ENCODE results near the gene RGS13.

RGS13 gene

DNA sequence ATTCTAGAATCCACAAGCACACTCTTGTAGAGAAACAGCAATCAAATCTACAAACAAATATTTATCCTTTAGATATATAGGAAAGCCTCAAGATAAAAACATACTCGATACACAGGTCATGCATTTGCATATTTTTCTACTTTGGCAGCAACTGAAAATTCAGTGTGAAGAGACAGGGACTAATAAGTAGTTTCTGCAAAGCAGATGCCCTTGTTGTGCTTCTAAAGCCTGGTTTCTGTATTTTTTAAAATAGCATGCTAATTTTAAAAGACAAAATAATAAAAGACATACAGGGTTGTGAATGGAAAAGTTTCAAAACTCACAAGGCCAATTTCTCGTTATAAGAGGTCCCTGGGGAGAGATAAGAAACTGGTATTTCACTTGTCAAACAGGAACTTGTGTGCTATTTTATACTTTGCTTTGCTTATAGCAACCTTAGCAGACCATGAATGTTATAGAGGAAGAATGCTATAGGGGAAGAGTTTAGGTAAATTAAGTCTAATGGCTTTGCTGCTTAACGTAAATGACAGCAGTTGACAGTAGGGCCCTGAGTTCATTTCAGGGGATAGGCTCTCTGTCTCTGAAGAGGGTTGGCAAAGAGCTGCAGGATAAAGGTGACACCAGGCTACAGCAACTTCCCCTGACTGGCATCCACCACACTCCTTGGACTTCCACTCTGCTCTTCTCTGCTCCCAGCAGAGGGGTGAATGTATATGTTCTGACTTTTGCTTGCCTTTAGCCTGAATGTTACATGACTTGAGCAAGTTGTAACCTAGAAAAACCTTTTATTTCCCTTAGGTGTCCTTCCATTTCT, 9.4 kb upstream of the RGS13 start:
- DNase-seq (ENCODE audit: low spot score), result no peak

DNA sequence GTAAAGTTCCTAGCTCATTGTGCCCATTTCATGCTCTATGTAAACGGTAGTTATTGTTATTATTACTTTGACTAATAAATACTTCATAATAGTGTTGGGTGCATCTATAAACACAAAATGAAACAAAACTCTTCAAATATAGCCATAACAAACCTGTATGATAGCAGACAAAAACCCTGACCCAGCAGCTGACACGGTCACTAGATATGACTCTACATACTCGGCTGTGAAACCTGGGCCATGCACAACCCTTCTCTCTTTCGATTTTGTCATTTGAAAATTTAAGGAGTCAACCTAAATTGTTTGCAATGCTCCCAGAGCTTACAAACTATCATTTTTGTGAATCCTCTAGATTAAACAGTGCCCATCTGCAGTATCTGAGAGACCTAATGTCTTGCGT, 8.0 kb upstream of the RGS13 start:
- DNase-seq (ENCODE audit: low spot score), result no peak

DNA sequence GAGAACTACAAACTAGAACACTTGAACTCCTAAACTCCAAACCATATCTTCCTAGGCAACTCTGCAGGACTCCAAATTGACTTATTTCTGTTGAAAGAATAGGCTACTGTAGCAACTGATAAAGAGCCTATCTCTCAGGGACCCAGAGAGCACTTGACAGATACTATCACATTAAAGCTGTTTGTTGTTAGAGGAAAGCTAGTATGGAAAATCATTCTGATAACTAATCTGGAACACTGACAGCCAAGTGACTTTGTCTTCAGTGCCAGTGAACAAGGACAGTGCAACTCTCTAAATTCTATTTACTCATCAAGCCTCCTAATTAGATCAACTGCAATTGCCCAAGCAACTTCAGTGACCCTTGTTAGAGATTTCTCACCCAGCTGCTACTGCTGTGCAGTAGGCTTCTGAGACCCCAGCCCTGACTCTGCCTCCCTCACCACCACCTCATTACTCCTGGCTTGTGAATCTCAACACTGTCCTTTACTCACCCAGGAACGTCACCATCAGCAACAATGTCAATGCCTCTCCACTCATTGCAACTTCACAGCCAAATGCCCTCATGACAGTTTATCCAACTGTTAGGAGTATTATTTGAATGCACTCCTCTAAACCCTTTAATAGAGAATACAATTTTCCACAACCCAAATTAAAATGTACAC, 7.4 kb upstream of the RGS13 start:
- DNase-seq (ENCODE audit: low spot score), result no peak

DNA sequence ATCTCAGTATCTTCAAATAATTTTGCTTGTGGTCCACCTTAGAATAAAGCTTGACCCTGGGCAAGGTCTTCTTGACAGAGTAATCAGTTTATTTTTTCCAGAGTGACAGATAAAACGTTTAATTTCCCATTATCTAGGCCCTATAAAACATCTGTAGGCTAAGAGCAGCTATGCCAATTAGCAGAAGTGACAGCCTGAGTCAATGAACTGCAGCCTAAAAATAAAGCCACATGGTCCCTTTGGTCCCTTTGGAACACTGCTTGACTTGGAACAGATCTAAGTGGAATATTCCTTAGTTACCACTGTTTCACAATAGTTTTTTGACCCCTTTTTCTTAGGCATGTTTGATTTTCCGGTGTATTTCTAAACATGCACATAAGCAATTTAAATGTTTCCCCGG, 6.3 kb upstream of the RGS13 start:
- DNase-seq (ENCODE audit: low spot score), result no peak

DNA sequence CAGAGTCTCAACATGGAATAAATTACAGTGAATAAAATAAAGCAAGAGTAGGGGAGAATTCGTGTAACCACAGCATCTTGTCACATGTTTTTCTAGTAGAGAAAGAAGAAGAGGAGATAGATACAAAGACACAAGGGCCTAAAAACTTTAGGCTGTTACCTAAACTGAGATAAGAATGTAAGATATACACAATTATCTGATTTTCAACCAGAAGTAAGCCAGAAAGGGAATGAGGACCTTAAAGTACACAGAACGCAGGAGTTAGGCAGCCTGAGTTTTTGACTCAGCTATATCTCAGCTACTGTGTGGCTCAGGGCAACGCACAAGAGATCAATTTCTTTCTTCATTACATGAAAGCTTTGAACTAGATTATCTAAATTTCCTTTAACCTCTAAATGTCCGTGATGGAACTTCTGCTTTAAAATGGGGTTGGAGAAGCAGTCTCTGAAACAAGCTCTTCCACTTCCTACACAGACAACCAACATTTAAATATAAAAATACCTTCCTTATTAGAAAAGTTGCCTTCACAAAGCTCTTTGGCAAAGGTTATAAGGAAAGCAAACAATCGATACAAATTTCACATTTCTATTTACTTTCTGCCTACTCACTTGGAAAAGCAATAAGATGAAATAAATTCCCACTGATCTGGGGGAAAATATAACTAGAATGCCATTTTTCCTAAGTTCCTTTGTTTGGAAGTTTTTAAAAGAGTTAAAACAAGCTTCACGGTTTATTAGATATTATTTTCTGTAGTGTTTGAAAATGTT, 5.2 kb upstream of the RGS13 start:
- DNase-seq (ENCODE audit: low spot score), result no peak

DNA sequence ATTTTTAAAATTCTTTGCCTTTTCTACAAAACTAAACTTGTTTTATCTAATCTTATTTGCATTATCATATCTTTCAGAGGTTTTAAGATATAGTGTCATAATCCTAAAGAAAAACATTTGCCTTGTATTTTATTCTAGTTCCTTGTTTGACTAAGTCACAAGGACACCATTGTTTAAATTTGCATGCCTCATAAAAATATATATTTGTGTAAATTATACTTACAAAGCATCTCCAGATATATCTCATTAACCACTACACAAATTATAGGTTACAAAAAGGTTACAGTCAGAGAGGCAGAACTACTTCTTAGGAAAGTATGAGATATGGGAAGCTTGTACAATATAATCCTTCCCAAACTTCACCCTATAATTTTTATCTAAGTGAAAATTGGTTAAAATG, 4.2 kb upstream of the RGS13 start:
- DNase-seq (ENCODE audit: low spot score), result no peak

DNA sequence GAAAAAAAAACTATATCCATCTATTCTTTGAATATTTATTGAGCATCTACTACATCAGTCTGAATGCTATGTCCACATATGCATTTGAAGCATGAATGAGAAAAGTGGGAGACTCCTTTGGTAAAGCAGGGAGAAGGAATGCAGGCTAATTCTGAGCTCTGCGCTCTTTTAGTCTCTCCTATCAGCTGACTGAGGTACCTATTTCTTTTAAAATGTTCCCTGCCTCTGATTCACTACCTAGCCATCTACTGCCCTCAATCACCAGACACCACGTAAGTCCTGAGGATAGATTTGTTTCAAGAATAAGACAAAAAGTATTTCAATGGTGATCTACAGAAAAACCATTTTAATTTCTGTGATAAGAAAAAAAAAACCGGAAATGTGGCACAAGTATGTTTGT, 3.8 kb upstream of the RGS13 start:
- DNase-seq (ENCODE audit: low spot score), result no peak

DNA sequence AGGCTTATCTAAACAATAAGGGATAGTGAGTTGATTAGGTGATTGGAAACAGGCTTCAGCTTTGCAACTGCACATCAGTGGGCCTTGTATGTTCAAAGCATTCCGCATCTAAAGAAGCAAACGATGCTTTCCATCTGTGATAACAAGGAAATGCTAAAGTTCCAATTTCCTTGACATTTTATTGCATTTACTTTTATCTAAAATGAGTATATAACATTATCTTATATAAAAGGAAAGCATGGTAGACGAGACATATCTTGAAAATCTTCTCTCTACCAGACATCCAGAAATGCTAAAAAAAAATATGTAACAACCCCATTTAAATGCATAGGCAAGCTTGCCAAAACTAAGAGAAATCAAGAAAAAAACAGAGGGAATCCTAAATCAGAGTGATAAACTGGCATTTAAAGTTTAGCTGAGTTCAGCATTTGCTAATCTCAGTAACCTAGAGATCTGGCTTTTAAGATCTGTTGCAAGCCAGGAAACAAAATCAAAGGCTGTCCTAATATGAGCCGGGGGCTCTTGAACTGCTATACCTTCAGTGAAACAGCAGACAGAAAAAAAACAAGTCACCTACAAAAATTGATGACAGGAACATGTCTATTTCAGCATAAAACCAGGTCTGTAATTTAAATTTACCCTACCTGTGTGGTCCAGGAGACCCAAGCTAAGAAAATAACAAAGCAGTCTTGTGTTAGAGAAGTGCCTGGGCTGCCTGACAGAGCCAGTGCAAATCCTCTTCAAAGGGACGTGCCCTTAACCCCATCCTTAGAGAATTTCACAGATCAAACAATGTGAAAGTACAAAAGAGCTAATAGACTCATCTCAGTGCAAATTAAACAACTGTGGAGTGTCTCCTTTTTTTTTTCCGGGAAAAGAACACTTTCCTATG, 3.1 kb upstream of the RGS13 start:
- DNase-seq (ENCODE audit: low spot score), result no peak

DNA sequence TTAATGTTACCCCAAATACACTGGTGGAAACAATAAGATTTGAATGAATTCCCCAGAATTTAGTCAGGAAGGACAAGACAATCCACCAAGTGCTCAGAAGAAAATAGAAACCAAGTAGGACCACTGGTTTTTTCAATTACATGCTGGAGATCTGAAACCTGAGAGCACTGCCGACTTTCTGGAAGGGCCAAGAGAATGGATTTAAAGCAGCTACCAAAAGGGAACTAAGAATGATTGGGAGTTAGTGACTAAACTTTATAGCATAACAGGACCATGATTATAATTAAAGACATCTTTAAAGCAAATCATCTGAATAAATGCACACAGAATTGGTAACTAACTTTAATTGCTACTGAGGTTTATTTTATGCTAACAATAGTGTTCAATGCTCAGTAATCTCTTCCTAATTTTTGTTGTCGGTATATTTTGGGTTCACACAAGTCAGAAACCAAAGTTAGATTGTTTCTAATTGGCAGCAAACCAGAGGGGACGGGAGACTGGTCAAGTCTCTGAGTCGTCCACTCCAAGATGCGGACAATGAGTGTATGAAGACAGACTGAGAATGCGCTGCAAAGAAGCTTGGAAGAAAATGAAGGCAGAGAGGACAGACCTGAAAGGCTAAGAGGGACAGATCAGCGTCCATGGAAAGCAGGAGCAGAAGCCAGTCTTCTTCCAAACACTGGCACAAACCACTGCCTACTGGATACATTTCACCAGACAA, 2.3 kb upstream of the RGS13 start:
- no peak for DNase-seq (ENCODE audit: low spot score)

DNA sequence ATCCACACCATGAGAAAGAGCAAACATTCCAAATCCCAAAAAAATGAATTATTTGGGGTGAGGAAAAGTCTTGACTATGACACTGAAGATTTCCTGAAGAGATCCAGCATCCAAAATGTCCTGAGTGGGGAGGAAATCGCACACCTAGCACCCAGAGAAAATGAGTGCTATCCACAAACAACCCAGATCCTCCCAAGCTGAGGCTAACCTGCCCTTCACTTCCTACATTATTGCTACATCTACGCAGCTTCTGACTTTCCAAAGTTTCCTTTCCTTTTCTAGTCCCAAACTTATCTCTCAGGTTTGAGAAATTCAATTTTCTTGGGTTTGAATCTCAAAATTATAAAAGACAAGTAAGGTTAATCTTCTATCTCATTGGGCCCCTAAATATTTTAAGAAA, 906 bp upstream of the RGS13 start:
- no peak for DNase-seq (ENCODE audit: low spot score)

DNA sequence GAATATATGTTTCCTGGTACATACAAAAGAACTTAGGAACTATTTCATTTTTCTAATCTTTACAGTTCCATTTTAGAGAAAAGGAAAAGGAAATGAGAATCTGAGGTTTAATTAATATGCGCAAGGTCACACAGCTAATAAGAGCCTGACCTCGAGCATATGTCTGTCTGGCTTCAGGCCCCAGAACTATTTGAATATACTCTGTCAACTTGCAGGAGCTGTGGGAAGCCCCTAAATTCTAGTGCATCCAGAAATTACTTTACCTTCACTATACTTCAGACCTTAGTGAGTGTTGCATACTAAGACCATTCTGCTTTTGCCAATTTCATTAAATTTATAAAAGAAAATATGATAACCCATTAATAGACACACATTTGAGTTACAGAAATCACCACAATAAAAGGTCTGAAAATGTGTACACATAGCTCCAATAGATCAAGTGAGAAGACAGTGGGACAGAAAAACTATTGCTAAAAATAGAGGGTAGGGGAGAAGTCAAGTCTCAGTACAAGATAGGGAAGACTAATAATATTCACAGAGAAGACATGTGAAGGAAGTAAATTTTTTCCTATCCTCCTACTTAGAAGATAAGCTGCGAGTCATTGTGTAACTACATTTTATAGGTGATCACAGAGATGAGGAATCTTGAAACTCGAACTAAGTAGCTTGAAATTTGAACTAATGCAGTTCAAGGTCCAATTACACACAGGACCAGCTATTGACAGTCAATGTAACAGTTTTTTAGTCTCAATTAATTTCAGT, 3.8 kb downstream of the RGS13 start:
- no peak for DNase-seq (ENCODE audit: low spot score)

DNA sequence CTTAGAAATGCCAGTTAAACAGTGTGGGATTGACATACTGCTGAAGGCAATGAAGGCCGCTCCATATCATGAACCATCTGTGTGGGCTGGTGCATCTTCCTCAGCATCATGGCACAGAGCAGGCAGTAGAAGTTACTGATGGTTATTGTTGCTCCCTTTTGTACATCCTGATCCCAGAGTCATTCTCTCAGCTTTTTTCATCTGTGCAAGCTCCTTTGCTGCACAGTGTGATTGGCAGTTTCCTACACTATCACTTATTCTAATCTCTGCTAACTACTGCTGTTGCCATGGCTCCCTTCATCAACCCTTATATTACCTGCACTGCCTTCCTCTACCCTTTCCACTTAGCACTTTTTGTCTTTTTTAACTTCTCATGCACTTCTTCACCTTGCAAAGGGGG, 16.2 kb downstream of the RGS13 start:
- DNase-seq (ENCODE audit: low spot score), result no peak

DNA sequence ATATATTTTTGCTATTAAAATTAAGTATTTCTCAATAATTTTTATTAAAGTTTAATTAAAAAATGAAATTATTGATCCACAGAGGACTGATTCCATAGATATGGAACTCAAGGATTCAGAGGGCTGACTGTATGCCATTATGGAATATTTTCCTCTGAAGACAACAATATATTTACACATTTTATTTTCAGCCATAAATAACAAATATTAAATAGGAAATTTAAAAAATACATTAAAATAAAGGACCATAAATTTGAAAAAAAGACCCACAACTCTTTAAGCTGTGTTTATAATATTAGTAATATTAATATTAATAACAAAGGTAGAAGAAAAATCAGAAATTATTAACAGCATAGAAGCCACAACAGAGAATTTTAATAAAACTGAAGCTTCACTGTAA, 18.2 kb downstream of the RGS13 start:
- DNase-seq (ENCODE audit: low spot score), result peak; percentile 2

DNA sequence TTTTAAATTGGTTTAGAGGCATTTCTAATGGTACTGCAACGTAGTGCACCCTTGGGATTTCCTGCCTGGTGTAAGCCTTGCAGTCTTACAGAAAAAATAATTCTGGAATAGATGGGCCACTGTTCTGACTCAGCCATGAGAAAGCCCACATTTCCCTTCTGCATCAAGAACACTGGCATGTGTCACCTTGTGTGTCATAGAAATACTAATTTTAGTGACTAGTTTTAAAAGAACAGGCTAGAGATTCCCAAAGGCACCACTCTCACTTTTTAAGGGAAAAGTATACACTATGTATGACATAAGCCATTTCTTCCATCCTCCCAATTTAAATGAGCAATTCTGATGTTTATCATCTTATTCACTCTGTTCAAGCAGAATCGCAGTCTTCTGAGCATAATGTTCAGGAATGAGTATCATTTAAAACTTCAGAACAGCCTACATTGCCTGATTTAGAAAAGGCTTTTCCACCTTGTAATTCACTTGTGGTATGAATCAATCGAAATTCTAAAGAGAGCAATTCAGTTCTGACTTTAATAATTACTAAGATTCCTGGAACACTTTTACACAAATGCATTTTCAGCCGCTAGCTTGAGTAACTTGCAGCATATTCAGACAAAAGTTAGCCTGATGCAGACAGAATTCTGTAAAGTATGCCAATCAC, 18.8 kb downstream of the RGS13 start:
- DNase-seq (ENCODE audit: low spot score), result peak; percentile 95

DNA sequence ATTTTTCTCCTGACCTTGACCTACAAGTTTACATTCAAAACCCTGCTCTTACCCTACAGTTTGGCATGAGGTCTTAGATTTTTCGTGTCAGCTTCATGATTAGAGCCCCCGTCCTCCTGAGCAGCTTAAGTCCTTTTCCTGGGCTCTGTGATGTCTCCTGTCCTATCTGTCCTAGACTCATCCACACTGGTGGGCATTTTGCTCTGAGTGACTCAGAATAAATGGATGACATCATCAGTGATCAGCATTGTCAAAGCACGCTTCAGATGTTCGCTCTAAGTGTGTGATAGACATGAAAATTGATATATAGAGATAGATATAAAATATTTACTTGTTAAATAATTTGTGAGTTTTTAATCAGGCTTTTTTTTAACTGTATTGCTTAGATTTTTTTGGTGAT, 21.8 kb downstream of the RGS13 start:
- DNase-seq (ENCODE audit: low spot score), result no peak

DNA sequence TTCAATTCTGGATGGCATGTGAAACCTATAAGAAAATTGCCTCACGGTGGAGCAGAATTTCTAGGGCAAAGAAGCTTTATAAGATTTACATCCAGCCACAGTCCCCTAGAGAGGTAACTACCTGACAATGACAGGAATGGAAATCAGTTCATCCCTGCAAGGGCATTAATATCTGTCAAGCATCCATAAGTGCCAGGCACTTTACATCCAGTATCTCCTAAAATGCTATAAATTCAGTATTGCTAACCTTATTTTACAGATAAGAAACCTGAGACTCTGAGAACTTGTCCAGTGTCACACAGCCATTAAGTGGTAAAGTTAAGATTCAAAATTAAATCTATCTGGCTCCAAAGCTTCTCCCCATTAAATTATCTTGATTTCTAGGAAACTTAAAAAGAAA, 22.3 kb downstream of the RGS13 start:
- no peak for DNase-seq (ENCODE audit: low spot score)

DNA sequence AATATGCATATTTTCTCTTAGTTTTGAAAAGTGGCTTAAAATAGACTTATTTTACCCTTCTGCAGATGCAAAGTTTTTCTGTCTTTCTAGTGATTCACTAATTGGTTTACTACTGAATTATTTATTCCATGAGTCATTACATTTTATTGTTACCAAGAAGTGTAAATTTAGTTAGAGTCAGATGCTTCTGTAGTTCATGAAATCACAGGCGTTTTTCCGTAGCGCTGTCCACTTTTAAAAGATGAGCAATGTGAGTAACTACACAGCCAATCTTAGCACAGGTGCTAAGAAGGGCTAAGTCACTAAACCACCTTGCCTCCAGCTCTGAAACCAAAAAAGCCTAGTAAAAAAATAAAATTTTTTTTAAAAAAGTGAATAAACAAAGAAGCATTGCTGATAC, 24.7 kb downstream of the RGS13 start:
- DNase-seq (ENCODE audit: low spot score), result no peak

DNA sequence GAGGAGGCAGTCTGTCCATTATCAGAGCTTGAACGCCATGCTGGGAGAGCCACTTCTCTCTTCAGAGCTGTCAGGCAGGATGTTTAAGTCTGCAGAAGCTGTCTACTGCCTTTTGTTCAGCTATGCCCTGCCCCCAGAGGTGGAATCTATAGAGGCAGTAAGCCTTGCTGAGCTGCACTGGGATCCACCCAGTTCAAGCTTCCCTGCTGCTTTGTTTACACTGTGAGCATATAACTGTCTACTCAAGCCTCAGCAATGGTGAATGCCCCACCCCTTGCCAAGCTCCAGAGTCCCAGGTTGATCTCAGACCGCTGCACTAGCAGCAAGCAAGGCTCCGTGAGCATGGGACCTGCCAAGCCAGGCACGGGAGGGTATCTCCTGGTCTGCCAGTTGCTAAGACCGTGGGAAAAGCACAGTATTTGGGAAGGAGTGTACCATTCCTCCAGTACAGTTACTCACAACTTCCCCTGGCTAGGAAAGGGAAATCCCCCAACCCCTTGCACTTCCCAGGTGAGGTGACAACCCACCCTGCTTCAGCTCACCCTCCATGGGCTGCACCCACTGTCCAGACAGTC, 32.5 kb downstream of the RGS13 start:
- DNase-seq (ENCODE audit: low spot score), result no peak

DNA sequence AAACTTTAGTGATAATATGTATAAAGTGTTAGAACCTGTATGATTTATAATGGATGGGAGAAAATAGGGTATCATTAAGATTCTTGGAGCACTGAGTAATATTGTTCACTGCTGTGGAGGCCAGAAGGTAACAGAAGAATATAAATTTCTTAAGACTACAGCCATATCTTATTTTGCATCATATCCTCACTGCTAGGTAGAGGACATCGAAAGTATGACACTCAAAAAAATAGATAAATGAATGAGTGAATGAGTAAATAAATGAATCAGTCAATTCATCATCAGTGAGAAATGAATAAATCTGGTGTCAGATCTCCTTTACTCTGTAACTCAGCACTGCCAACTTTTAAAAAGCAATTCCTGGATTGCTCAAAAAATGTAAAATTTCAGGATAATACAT, 33.2 kb downstream of the RGS13 start:
- DNase-seq (ENCODE audit: low spot score), result no peak

DNA sequence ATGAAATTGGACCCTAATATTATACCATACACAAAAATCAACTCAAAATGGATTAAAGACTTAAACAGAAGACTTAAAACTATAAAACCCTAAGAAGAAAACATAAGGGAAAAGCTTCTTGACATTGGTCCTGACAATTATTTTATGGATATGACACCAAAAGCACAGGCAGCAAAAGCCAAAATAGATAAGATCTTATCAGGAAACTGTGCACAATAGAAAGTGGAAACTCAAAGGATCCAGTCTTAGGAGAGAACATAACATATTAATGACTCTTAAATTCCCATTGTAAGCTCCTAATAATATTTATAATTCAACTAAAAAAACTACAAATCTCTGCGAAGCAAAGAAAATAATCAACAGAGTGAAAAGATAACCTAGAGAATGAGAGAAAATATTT, 39.8 kb downstream of the RGS13 start:
- DNase-seq (ENCODE audit: low spot score), result no peak
